Trophoblast cell (in vitro differentiated cells and primary cell): ENCODE data around the gene KLF7.

Experiments used
- DNase-seq, 2 donors: peaks; one replicate each; pipeline ENCODE4 v3.0.0-alpha.2; 2016
- H2AFZ ChIP-seq: 2 replicates; pipeline ENCODE4 v1.6.1; 2013; ENCODE audit warnings: low read length, moderate library complexity, mild to moderate bottlenecking; ENCODE audit not compliant: insufficient read depth, poor library complexity
- H2AK5ac ChIP-seq: 2 replicates; pipeline ENCODE4 v1.6.1; 2013; ENCODE audit warnings: mild to moderate bottlenecking, low read length
- H2BK120ac ChIP-seq: 2 replicates; pipeline ENCODE4 v1.6.1; 2013; ENCODE audit warnings: low read length, mild to moderate bottlenecking, moderate library complexity; ENCODE audit not compliant: insufficient read depth, poor library complexity
- H2BK12ac ChIP-seq: 2 replicates; pipeline ENCODE4 v1.6.1; 2013; ENCODE audit warnings: mild to moderate bottlenecking, low read length, moderate library complexity
- H2BK5ac ChIP-seq: 2 replicates; pipeline ENCODE4 v1.6.1; 2013; ENCODE audit warnings: low read length, low read depth, moderate library complexity, mild to moderate bottlenecking; ENCODE audit not compliant: poor library complexity
- H3K14ac ChIP-seq: 2 replicates; pipeline ENCODE4 v1.6.1; 2013; ENCODE audit warnings: mild to moderate bottlenecking, low read length
- H3K18ac ChIP-seq: 2 replicates; pipeline ENCODE4 v1.6.1; 2013; ENCODE audit warnings: mild to moderate bottlenecking, low read length
- H3K23ac ChIP-seq: 2 replicates; pipeline ENCODE4 v1.6.1; 2013; ENCODE audit warnings: low read length
- H3K27ac ChIP-seq: 2 replicates; pipeline ENCODE4 v1.5.1; 2013; ENCODE audit warnings: low read depth, mild to moderate bottlenecking, inconsistent platforms, low read length, moderate library complexity
- H3K27me3 ChIP-seq: 2 replicates; pipeline ENCODE4 v1.6.1; 2013; ENCODE audit warnings: inconsistent platforms, mild to moderate bottlenecking, low read length, moderate library complexity; ENCODE audit not compliant: insufficient read depth
- H3K36me3 ChIP-seq, 2 experiments: 1 replicate in 1 of 2; 2 replicates in 1 of 2; pipeline ENCODE4 v1.6.1; 2013; ENCODE audit warnings: low read length in 2 of 2, mild to moderate bottlenecking in 2 of 2, moderate library complexity in 1 of 2; ENCODE audit not compliant: insufficient read depth in 2 of 2, control insufficient read depth in 1 of 2
- H3K4ac ChIP-seq: 2 replicates; pipeline ENCODE4 v1.6.1; 2013; ENCODE audit warnings: low read depth, mild to moderate bottlenecking, low read length, moderate library complexity
- H3K4me1 ChIP-seq, 2 experiments: 1 replicate in 1 of 2; 2 replicates in 1 of 2; pipeline ENCODE4 v1.6.1; 2013; ENCODE audit warnings: low read length in 2 of 2, mild to moderate bottlenecking in 2 of 2, moderate library complexity in 1 of 2; ENCODE audit not compliant: insufficient read depth in 2 of 2, control insufficient read depth in 1 of 2
- H3K4me2 ChIP-seq: 2 replicates; pipeline ENCODE4 v1.6.1; 2013; ENCODE audit warnings: inconsistent platforms, mild to moderate bottlenecking, low read length, moderate library complexity
- H3K4me3 ChIP-seq: 2 replicates; pipeline ENCODE4 v1.5.1; 2013; ENCODE audit warnings: mild to moderate bottlenecking, low read depth, low read length, inconsistent platforms
- H3K79me1 ChIP-seq: one replicate; pipeline ENCODE4 v1.6.1; 2013; ENCODE audit warnings: low read length
- H3K79me2 ChIP-seq: 2 replicates; pipeline ENCODE4 v1.6.1; 2013; ENCODE audit warnings: low read length, mild to moderate bottlenecking; ENCODE audit not compliant: control insufficient read depth, insufficient read depth, poor library complexity
- H3K9ac ChIP-seq: 2 replicates; pipeline ENCODE4 v1.6.1; 2013; ENCODE audit warnings: mild to moderate bottlenecking, low read length
- H3K9me3 ChIP-seq: 2 replicates; pipeline ENCODE4 v1.6.1; 2013; ENCODE audit warnings: low read depth, mild to moderate bottlenecking, control low read depth, inconsistent platforms, low read length; ENCODE audit not compliant: insufficient read depth
- H4K12ac ChIP-seq: 2 replicates; pipeline ENCODE4 v1.6.1; 2013; ENCODE audit warnings: low read depth, mild to moderate bottlenecking, low read length, moderate library complexity
- H4K8ac ChIP-seq: 2 replicates; pipeline ENCODE4 v1.6.1; 2013; ENCODE audit warnings: low read depth, mild to moderate bottlenecking, low read length, moderate library complexity
- H4K91ac ChIP-seq: one replicate; pipeline ENCODE4 v1.6.1; 2013; ENCODE audit warnings: low read depth, mild to moderate bottlenecking, low read length, moderate library complexity
- WGBS: extraction: QIAGEN DNeasy Blood & Tissue Kit; methylation state at CpG from one replicate; pipeline ENCODE4 v1.1.7; 2013; ENCODE audit warnings: missing lambda C conversion rate; ENCODE audit not compliant: insufficient read length, insufficient coverage; ENCODE audit errors: extremely low coverage; 5-methylcytosine and 5-hydroxymethylcytosine counted together

KLF7 gene

GRCh38 chr2:207137596-207138337 is 28.0 kb downstream of the KLF7 start:
- Histone ChIP-seq H3K4me2 (no peak overlapping the region), H2BK5ac (no peak overlapping the region), H2BK120ac (no peak overlapping the region), H3K23ac (no peak overlapping the region), H3K18ac (no peak overlapping the region), H3K36me3 (no peaks in the 10 kb centered on the region), H3K9me3 (no peaks in the 10 kb centered on the region), H2AFZ (no peak overlapping the region), H2BK12ac (no peak overlapping the region), H4K8ac (no peak overlapping the region), H3K4ac (no peak overlapping the region), H4K12ac (no peak overlapping the region), H3K27me3 (no peaks in the 10 kb centered on the region), H3K14ac (no peak overlapping the region), H3K4me1 (peaks cover 13 to 15% of the 10 kb centered on the region in 2 experiments), H3K27ac (no peak overlapping the region), H3K4me3 (no peak overlapping the region), H3K79me2 (no peaks in the 10 kb centered on the region), H2AK5ac (no peak overlapping the region), H4K91ac (no peak overlapping the region), H3K9ac (no peak overlapping the region), H3K79me1 (no peaks in the 10 kb centered on the region)
- no CpG with 5 or more reads among the region's 2 CpGs for WGBS
- DNase-seq: no peak

GRCh38 chr2:207136874-207137273 is 28.9 kb downstream of the KLF7 start:
- no peak overlapping the region for H2BK120ac ChIP-seq
- no peak overlapping the region for H2BK5ac ChIP-seq
- H3K4me2 ChIP-seq: no peak overlapping the region
- no peaks in the 10 kb centered on the region for H3K9me3 ChIP-seq
- peaks cover 12% of the 10 kb centered on the region in 2 experiments for H3K4me1 ChIP-seq
- DNase-seq: no peak
- H3K36me3 ChIP-seq: no peaks in the 10 kb centered on the region
- H3K23ac ChIP-seq: no peak overlapping the region
- H3K79me1 ChIP-seq: no peaks in the 10 kb centered on the region
- no peak overlapping the region for H3K4me3 ChIP-seq
- no peak overlapping the region for H2AFZ ChIP-seq
- peaks cover 2% of the 10 kb centered on the region for H3K79me2 ChIP-seq
- H2BK12ac ChIP-seq: no peak overlapping the region
- H3K4ac ChIP-seq: no peak overlapping the region
- H3K9ac ChIP-seq: no peak overlapping the region
- no peak overlapping the region for H4K12ac ChIP-seq
- H4K8ac ChIP-seq: no peak overlapping the region
- no peak overlapping the region for H2AK5ac ChIP-seq
- peak overlapping the region; percentile 33 for H3K18ac ChIP-seq
- no CpG with 5 or more reads among the region's 2 CpGs for WGBS
- H4K91ac ChIP-seq: no peak overlapping the region
- no peaks in the 10 kb centered on the region for H3K27me3 ChIP-seq
- no peak overlapping the region for H3K27ac ChIP-seq
- no peak overlapping the region for H3K14ac ChIP-seq

- Histone ChIP-seq H4K8ac (no peak overlapping the region), H4K12ac (no peak overlapping the region), H3K18ac (no peak overlapping the region), H3K23ac (no peak overlapping the region), H3K27ac (no peak overlapping the region), H3K14ac (no peak overlapping the region), H3K79me1 (no peaks in the 10 kb centered on the region), H2BK5ac (no peak overlapping the region), H3K27me3 (no peaks in the 10 kb centered on the region), H3K79me2 (peaks cover 2% of the 10 kb centered on the region), H2AK5ac (no peak overlapping the region), H3K4me2 (no peak overlapping the region), H3K4me1 (peaks cover 12% of the 10 kb centered on the region in 2 experiments), H3K4me3 (no peak overlapping the region), H2BK120ac (no peak overlapping the region), H3K36me3 (no peaks in the 10 kb centered on the region), H2AFZ (no peak overlapping the region), H3K9me3 (no peaks in the 10 kb centered on the region), H2BK12ac (no peak overlapping the region), H3K9ac (no peak overlapping the region), H4K91ac (no peak overlapping the region), H3K4ac (no peak overlapping the region)
- no peak for DNase-seq
- no CpG with 5 or more reads among the region's 9 CpGs for WGBS
Observed at GRCh38 chr2:207135801-207136457, 29.8 kb downstream of the KLF7 start.

GRCh38 chr2:207135340-207135739 is 30.4 kb downstream of the KLF7 start:
- Histone ChIP-seq H3K18ac (no peak overlapping the region), H3K79me2 (peaks cover 2% of the 10 kb centered on the region), H3K4me3 (no peak overlapping the region), H2BK120ac (no peak overlapping the region), H3K9ac (no peak overlapping the region), H3K14ac (no peak overlapping the region), H2BK5ac (no peak overlapping the region), H2BK12ac (no peak overlapping the region), H3K36me3 (no peaks in the 10 kb centered on the region), H4K8ac (no peak overlapping the region), H2AK5ac (no peak overlapping the region), H3K27me3 (no peaks in the 10 kb centered on the region), H3K79me1 (no peaks in the 10 kb centered on the region), H4K91ac (no peak overlapping the region), H3K23ac (no peak overlapping the region), H3K4me2 (no peak overlapping the region), H4K12ac (no peak overlapping the region), H3K9me3 (no peaks in the 10 kb centered on the region), H3K4ac (no peak overlapping the region), H3K27ac (no peak overlapping the region), H3K4me1 (peaks cover 12% of the 10 kb centered on the region in 2 experiments), H2AFZ (no peak overlapping the region)
- peak in 1 of 2 donors; percentile 37 for DNase-seq
- WGBS: no CpG with 5 or more reads among the region's 1 CpG
